Stimulated activated CD8-positive, alpha-beta memory T cell treated with anti-CD3 and anti-CD28 coated beads, Interleukin-4, amount 100 ng/mL, for 48 hours (primary cell): ENCODE data around the gene EPHB3.

Experiments
- DNase-seq: peaks from one replicate; pipeline ENCODE4 v3.0.0-alpha.2; 2020

Gene EPHB3

GRCh38 chr3:184630861-184631471, 69.4 kb downstream of the EPHB3 start:
- DNase-seq, result no peak

- no peak for DNase-seq
Observed at GRCh38 chr3:184631472-184631861, 69.9 kb downstream of the EPHB3 start.
